ENCODE results near the gene PDPN. TPM values are rescaled to one million over a fixed set of nuclear protein-coding genes. Genes with fewer than 3 reads are reported as not detected.

PDPN gene
- total and polyA plus RNA-seq, 2 of the 8 experiments (the other 6 are each of a cell fraction or from before 2014, with no cell fraction given): 44.7 to 169 TPM

- TF ChIP-seq CTCF (IDR thresholded peaks at IDR 0.05; ENCODE audit: control extremely low read depth in 1 of 3, insufficient read depth in 1 of 3, low read depth in 1 of 3, low read length in 3 of 3) (no peak), CBX5 (IDR thresholded peaks at IDR 0.05; ENCODE audit: low read depth, low read length) (no peak), NRF1 (IDR thresholded peaks at IDR 0.05; ENCODE audit: low read depth, low read length) (no peak), TCF12 (IDR thresholded peaks at IDR 0.05; ENCODE audit: low read depth, low read length) (0 out of 2 replicates have a peak, but pooled peaks have one; percentile 18), HDAC2 (IDR thresholded peaks at IDR 0.05; ENCODE audit: borderline replicate concordance in 1 of 2, low read depth in 2 of 2, low read length in 2 of 2) (no peak), JUN (IDR thresholded peaks at IDR 0.05; ENCODE audit: low read depth, low read length) (no peak), SIX5 (IDR thresholded peaks at IDR 0.05; ENCODE audit: low read depth, low read length) (no peak), HDAC6 (IDR thresholded peaks at IDR 0.05; ENCODE audit: low read depth, low read length) (no peak), KDM1A (IDR thresholded peaks at IDR 0.05; ENCODE audit: borderline replicate concordance, low read length) (no peak), SIN3A (conservative IDR thresholded peaks at IDR 0.05 in 1 of 2, IDR thresholded peaks at IDR 0.05 in 1 of 2; ENCODE audit: low read depth in 1 of 2, low read length in 2 of 2) (no peak), POU5F1 (IDR thresholded peaks at IDR 0.05; ENCODE audit: low read depth, low read length) (no peak), ATF3 (IDR thresholded peaks at IDR 0.05; ENCODE audit: insufficient read depth, low read depth, low read length) (no peak), RFX5 (IDR thresholded peaks at IDR 0.05; ENCODE audit: borderline replicate concordance, low read depth, low read length) (no peak), FOSL1 (IDR thresholded peaks at IDR 0.05; ENCODE audit: insufficient read depth, low read depth, low read length) (no peak), TAF1 (IDR thresholded peaks at IDR 0.05; ENCODE audit: low read depth, low read length) (peak; percentile 58), TBP (IDR thresholded peaks at IDR 0.05; ENCODE audit: low read depth, low read length) (peak; percentile 76), CHD1 (IDR thresholded peaks at IDR 0.05; ENCODE audit: low read depth, low read length) (no peak), USF2 (IDR thresholded peaks at IDR 0.05; ENCODE audit: low read length) (no peak), CHD2 (IDR thresholded peaks at IDR 0.05; ENCODE audit: low read length) (no peak), KDM4A (IDR thresholded peaks at IDR 0.05; ENCODE audit: low read depth, low read length, severe bottlenecking) (peak; percentile 13), EP300 (IDR thresholded peaks at IDR 0.05; ENCODE audit: borderline replicate concordance in 1 of 2, low read depth in 2 of 2, low read length in 2 of 2) (no peak), POLR2A (IDR thresholded peaks at IDR 0.05; ENCODE audit: control extremely low read depth in 1 of 2, low read depth in 2 of 2, low read length in 2 of 2) (peak in 1 of 2 experiments; percentile 53; a peak in 2 of 3 replicates)
These were observed at the start of gene PDPN (continued) for GRCh38 chr1:13583595-13583965.
